CD8-positive, alpha-beta memory T cell (primary cell): ENCODE measurements around the gene XRCC5. TPM values are rescaled to one million over a fixed set of nuclear protein-coding genes. Genes with fewer than 3 reads are reported as not detected.

Experiments
- CTCF ChIA-PET: fragments of 350-600 bp; sonication (Branson Sonifier 250); formaldehyde crosslinking; loops from one replicate; lab custom pipeline; 2021; ENCODE audit warnings: antibody characterized with exemption; lab: Charles Lee
- POLR2A ChIA-PET: fragments of 350-600 bp; sonication (Branson Sonifier 250); formaldehyde crosslinking; loops from one replicate; lab custom pipeline; 2021; ENCODE audit warnings: antibody characterized with exemption; lab: Charles Lee
- DNase-seq, 5 donors: peaks; one replicate each; pipeline versions ENCODE4 v3.0.0 to v3.0.0-alpha.2; 2020 to 2022; ENCODE audit warnings: mixed read lengths in 1 of 5
- H3K27ac ChIP-seq: one replicate; pipeline ENCODE4 v1.7.0; 2013; ENCODE audit warnings: low read depth, mild to moderate bottlenecking, low read length, moderate library complexity
- H3K27me3 ChIP-seq: 2 replicates; pipeline ENCODE4 v1.7.0; 2013; ENCODE audit warnings: low read length, mild to moderate bottlenecking; ENCODE audit not compliant: insufficient read depth, poor library complexity, severe bottlenecking
- H3K36me3 ChIP-seq: 2 replicates; pipeline ENCODE4 v1.7.0; 2013; ENCODE audit warnings: mild to moderate bottlenecking, low read length, moderate library complexity; ENCODE audit not compliant: insufficient read depth
- H3K4me1 ChIP-seq: 2 replicates; pipeline ENCODE4 v1.7.0; 2013; ENCODE audit warnings: mild to moderate bottlenecking, low read length, moderate library complexity; ENCODE audit not compliant: insufficient read depth
- H3K4me3 ChIP-seq: 2 replicates; pipeline ENCODE4 v1.7.0; 2013; ENCODE audit warnings: mild to moderate bottlenecking, low read length
- H3K9me3 ChIP-seq: 2 replicates; pipeline ENCODE4 v1.7.0; 2013; ENCODE audit warnings: mild to moderate bottlenecking, low read length
- H3K27ac Mint-ChIP-seq, 8 donors: one replicate each; pipeline ENCODE4 v1.8.0; 2020 to 2021; ENCODE audit warnings: mixed read lengths in 8 of 8, mild to moderate bottlenecking in 6 of 8, inconsistent platforms in 3 of 8, moderate library complexity in 3 of 8
- H3K27me3 Mint-ChIP-seq, 2 donors: one replicate each; pipeline ENCODE4 v1.8.0; 2020 to 2021; ENCODE audit warnings: mixed read lengths in 2 of 2, mild to moderate bottlenecking in 1 of 2, moderate library complexity in 1 of 2
- H3K36me3 Mint-ChIP-seq, 3 donors: one replicate each; pipeline ENCODE4 v1.8.0; 2020 to 2021; ENCODE audit warnings: mixed read lengths in 3 of 3, inconsistent platforms in 1 of 3, mild to moderate bottlenecking in 1 of 3
- H3K4me1 Mint-ChIP-seq, 3 donors: one replicate each; pipeline ENCODE4 v1.8.0; 2020 to 2021; ENCODE audit warnings: mixed read lengths in 3 of 3, inconsistent platforms in 1 of 3, mild to moderate bottlenecking in 1 of 3
- H3K4me3 Mint-ChIP-seq, 7 donors: one replicate each; pipeline ENCODE4 v1.8.0; 2020 to 2021; ENCODE audit warnings: mixed read lengths in 7 of 7, mild to moderate bottlenecking in 6 of 7, moderate library complexity in 4 of 7, inconsistent platforms in 2 of 7
- H3K9me3 Mint-ChIP-seq, 5 donors: one replicate each; pipeline ENCODE4 v1.8.0; 2020 to 2022; ENCODE audit warnings: mixed read lengths in 5 of 5, mild to moderate bottlenecking in 3 of 5, moderate library complexity in 2 of 5, inconsistent platforms in 1 of 5
- polyA plus RNA-seq: library from polyadenylated mRNA; unstranded; fragments of 300-500 nt; fragmentation: Illumina TruSeq; gene quantifications from one replicate; pipeline ENCODE4 v1.2.3, GENCODE V29; 2021
- total RNA-seq, 2 experiments: library from RNA; stranded (reverse); gene quantifications; one replicate each; pipeline ENCODE4 v1.2.3, GENCODE V29; 2021

XRCC5 gene
- total and polyA plus RNA-seq, 3 experiments from 2014 or later, result 306 to 643 (median 612) TPM

- Mint-ChIP-seq H3K27ac (peak overlapping the region in 7 of 8 donors; percentile 4 to 97 (median 43)), H3K4me3 (peak overlapping the region in 1 of 7 donors; percentile 75), H3K36me3 (peaks cover 10 to 83% (median 33%) of the 10 kb centered on the region in 3 donors), H3K4me1 (peaks cover 83 to 99% (median 98%) of the 10 kb centered on the region in 3 donors), H3K27me3 (peaks cover 0 to 2% of the 10 kb centered on the region in 2 donors), H3K9me3 (peaks cover 0 to 2% (median 0%) of the 10 kb centered on the region in 5 donors)
- Histone ChIP-seq H3K27ac (no peak overlapping the region), H3K27me3 (no peaks in the 10 kb centered on the region), H3K9me3 (no peaks in the 10 kb centered on the region), H3K36me3 (peaks cover 58% of the 10 kb centered on the region), H3K4me3 (no peak overlapping the region), H3K4me1 (peaks cover 84% of the 10 kb centered on the region)
- DNase-seq, result no peak
- ChIA-PET CTCF (interaction anchor here (1.9 to 3.0 kb wide), 2 partner anchors 29 to 79 kb away, joined by 10 to 16 read pairs; no protein-coding TSS in a partner anchor), POLR2A (no interaction called here)
Measured at GRCh38 chr2:216112926-216113325, 3.8 kb downstream of the XRCC5 start.

- no peak for DNase-seq
Measured at GRCh38 chr2:216113572-216113971, 4.4 kb downstream of the XRCC5 start.

GRCh38 chr2:216114382-216114713, 5.2 kb downstream of the XRCC5 start:
- peak overlapping the region; percentile 93 to 98 (median 97) for H3K27ac Mint-ChIP-seq
- Histone ChIP-seq H3K27ac (no peak overlapping the region), H3K27me3 (no peaks in the 10 kb centered on the region), H3K36me3 (peaks cover 63% of the 10 kb centered on the region), H3K4me3 (no peak overlapping the region), H3K4me1 (peaks cover 92% of the 10 kb centered on the region), H3K9me3 (no peaks in the 10 kb centered on the region)
- ChIA-PET POLR2A (interaction anchor here (0.6 to 0.9 kb wide), 3 partner anchors 20 to 33 kb away, joined by 3 read pairs; partner anchors contain the start of genes PECR and TMEM169), CTCF (interaction anchor here (0.7 to 3.0 kb wide), 15 partner anchors 8 to 290 kb away, joined by 3 to 16 read pairs (median 4); no protein-coding TSS in a partner anchor)
- H3K4me3 Mint-ChIP-seq, result peak overlapping the region in 6 of 7 donors; percentile 88 to 94 (median 92)
- peaks cover 10 to 91% (median 38%) of the 10 kb centered on the region in 3 donors for H3K36me3 Mint-ChIP-seq
- peaks cover 0 to 2% (median 0%) of the 10 kb centered on the region in 5 donors for H3K9me3 Mint-ChIP-seq
- peaks cover 84 to 100% (median 99%) of the 10 kb centered on the region in 3 donors for H3K4me1 Mint-ChIP-seq
- H3K27me3 Mint-ChIP-seq, result peaks cover 0 to 1% of the 10 kb centered on the region in 2 donors
- no peak for DNase-seq

More at GRCh38 chr2:216113572-216113971, 4.4 kb downstream of the XRCC5 start:
- Histone ChIP-seq H3K27me3 (no peaks in the 10 kb centered on the region), H3K9me3 (no peaks in the 10 kb centered on the region), H3K36me3 (peaks cover 61% of the 10 kb centered on the region), H3K4me3 (no peak overlapping the region), H3K4me1 (peaks cover 85% of the 10 kb centered on the region), H3K27ac (no peak overlapping the region)
- Mint-ChIP-seq H3K27me3 (peaks cover 0 to 2% of the 10 kb centered on the region in 2 donors), H3K36me3 (peaks cover 10 to 89% (median 35%) of the 10 kb centered on the region in 3 donors), H3K9me3 (peaks cover 0 to 2% (median 0%) of the 10 kb centered on the region in 5 donors), H3K4me3 (peak overlapping the region in 1 of 7 donors; percentile 75), H3K27ac (peak overlapping the region in 6 of 8 donors; percentile 17 to 97 (median 58)), H3K4me1 (peaks cover 86 to 100% (median 99%) of the 10 kb centered on the region in 3 donors)
- CTCF ChIA-PET, result interaction anchor here (1.0 to 3.0 kb wide), 10 partner anchors 10 to 291 kb away, joined by 3 to 16 read pairs (median 6); no protein-coding TSS in a partner anchor
- POLR2A ChIA-PET, result no interaction called here

GRCh38 chr2:216114714-216115531, 5.8 kb downstream of the XRCC5 start:
- H3K4me3 Mint-ChIP-seq, result peak overlapping the region; percentile 88 to 94 (median 92)
- POLR2A ChIA-PET, result interaction anchor here (0.6 to 0.9 kb wide), 3 partner anchors 21 to 34 kb away, joined by 3 read pairs; partner anchors contain the start of genes PECR and TMEM169
- H3K4me3 ChIP-seq, result peak overlapping the region; percentile 57

GRCh38 chr2:216116418-216116817, 7.3 kb downstream of the XRCC5 start:
- no peaks in the 10 kb centered on the region for H3K9me3 ChIP-seq
- H3K27me3 ChIP-seq, result no peaks in the 10 kb centered on the region
- H3K36me3 Mint-ChIP-seq, result peaks cover 9 to 93% (median 44%) of the 10 kb centered on the region in 3 donors
- peaks cover 0 to 2% (median 0%) of the 10 kb centered on the region in 5 donors for H3K9me3 Mint-ChIP-seq
- H3K27ac Mint-ChIP-seq, result peak overlapping the region in 7 of 8 donors; percentile 13 to 80 (median 49)
- H3K27ac ChIP-seq, result no peak overlapping the region
- peak overlapping the region in 5 of 7 donors; percentile 13 to 53 (median 34) for H3K4me3 Mint-ChIP-seq
- peaks cover 69% of the 10 kb centered on the region for H3K36me3 ChIP-seq
- H3K27me3 Mint-ChIP-seq, result peaks cover 0 to 1% of the 10 kb centered on the region in 2 donors
- H3K4me3 ChIP-seq, result no peak overlapping the region
- CTCF ChIA-PET, result no interaction called here
- DNase-seq, result no peak
- H3K4me1 ChIP-seq, result peaks cover 92% of the 10 kb centered on the region
- H3K4me1 Mint-ChIP-seq, result peaks cover 76 to 95% (median 93%) of the 10 kb centered on the region in 3 donors
- POLR2A ChIA-PET, result no interaction called here

More at GRCh38 chr2:216114714-216115531, 5.8 kb downstream of the XRCC5 start:
- Histone ChIP-seq H3K9me3 (no peaks in the 10 kb centered on the region), H3K27ac (peak overlapping the region; percentile 71), H3K36me3 (peaks cover 69% of the 10 kb centered on the region), H3K27me3 (no peaks in the 10 kb centered on the region), H3K4me1 (peaks cover 94% of the 10 kb centered on the region)
- Mint-ChIP-seq H3K36me3 (peaks cover 10 to 92% (median 42%) of the 10 kb centered on the region in 3 donors), H3K4me1 (peaks cover 83 to 100% (median 99%) of the 10 kb centered on the region in 3 donors), H3K9me3 (peaks cover 0 to 2% (median 0%) of the 10 kb centered on the region in 5 donors), H3K27ac (peak overlapping the region; percentile 93 to 98 (median 97)), H3K27me3 (peaks cover 0 to 1% of the 10 kb centered on the region in 2 donors)
- CTCF ChIA-PET, result interaction anchor here (0.7 to 3.0 kb wide), 14 partner anchors 9 to 103 kb away, joined by 3 to 16 read pairs (median 4); no protein-coding TSS in a partner anchor
- peak; percentile 94 to 99 (median 96) for DNase-seq

GRCh38 chr2:216117561-216118340, 8.6 kb downstream of the XRCC5 start:
- ChIA-PET CTCF (interaction anchor here (0.7 to 0.9 kb wide), 2 partner anchors 83 to 84 kb away, joined by 3 to 4 read pairs; no protein-coding TSS in a partner anchor), POLR2A (no interaction called here)
- no peaks in the 10 kb centered on the region for H3K9me3 ChIP-seq
- H3K4me1 ChIP-seq, result peaks cover 84% of the 10 kb centered on the region
- Mint-ChIP-seq H3K27me3 (peaks cover 0 to 1% of the 10 kb centered on the region in 2 donors), H3K27ac (peak overlapping the region in 4 of 8 donors; percentile 23 to 62 (median 44)), H3K9me3 (peaks cover 0 to 2% (median 0%) of the 10 kb centered on the region in 5 donors), H3K4me3 (no peak overlapping the region), H3K4me1 (peaks cover 72 to 88% (median 88%) of the 10 kb centered on the region in 3 donors), H3K36me3 (peaks cover 13 to 93% (median 42%) of the 10 kb centered on the region in 3 donors)
- no peak overlapping the region for H3K27ac ChIP-seq
- H3K36me3 ChIP-seq, result peaks cover 70% of the 10 kb centered on the region
- no peak for DNase-seq
- H3K27me3 ChIP-seq, result no peaks in the 10 kb centered on the region
- H3K4me3 ChIP-seq, result no peak overlapping the region

- peaks cover 0 to 1% of the 10 kb centered on the region in 2 donors for H3K27me3 Mint-ChIP-seq
- Histone ChIP-seq H3K27me3 (no peaks in the 10 kb centered on the region), H3K27ac (no peak overlapping the region), H3K36me3 (peaks cover 70% of the 10 kb centered on the region), H3K4me3 (no peak overlapping the region), H3K9me3 (no peaks in the 10 kb centered on the region), H3K4me1 (peaks cover 81% of the 10 kb centered on the region)
- ChIA-PET POLR2A (no interaction called here), CTCF (no interaction called here)
- no peak overlapping the region for H3K4me3 Mint-ChIP-seq
- H3K9me3 Mint-ChIP-seq, result peaks cover 0 to 2% (median 0%) of the 10 kb centered on the region in 5 donors
- peak overlapping the region in 3 of 8 donors; percentile 10 to 29 (median 23) for H3K27ac Mint-ChIP-seq
- H3K36me3 Mint-ChIP-seq, result peaks cover 13 to 92% (median 38%) of the 10 kb centered on the region in 3 donors
- DNase-seq, result no peak
- peaks cover 66 to 83% (median 80%) of the 10 kb centered on the region in 3 donors for H3K4me1 Mint-ChIP-seq
Measured at GRCh38 chr2:216118474-216118873, 9.3 kb downstream of the XRCC5 start.
